ENCODE results near the gene XRCC3.
A peak's percentile ranks its signal among the peaks of the same experiment; 100 is the strongest.

Gene XRCC3

GRCh38 chr14:103739793-103740501 lies 24.7 kb upstream of the XRCC3 start:
- intact Hi-C loops (cut with DNase I): no loop called here
- peak in 3 of 42 donors; percentile 6 to 32 (median 7) for DNase-seq

- peak in 1 of 42 donors; percentile 8 for DNase-seq
- intact Hi-C loops (cut with DNase I): no loop called here
Observed at GRCh38 chr14:103739466-103739792, 24.2 kb upstream of the XRCC3 start.

GRCh38 chr14:103738701-103739451 lies 23.6 kb upstream of the XRCC3 start:
- peak in 16 of 42 donors; percentile 34 to 69 (median 47) for DNase-seq
- intact Hi-C loops (cut with DNase I): no loop called here

GRCh38 chr14:103738166-103738565 lies 22.9 kb upstream of the XRCC3 start:
- peak in 4 of 42 donors; percentile 0 to 23 (median 13) for DNase-seq
- intact Hi-C loops (cut with DNase I): no loop called here

- peak in 4 of 42 donors; percentile 1 to 29 (median 17) for DNase-seq
- intact Hi-C loops (cut with DNase I): no loop called here
Observed at GRCh38 chr14:103737432-103738045, 22.3 kb upstream of the XRCC3 start.

- DNase-seq: peak in 11 of 42 donors; percentile 10 to 66 (median 44)
- intact Hi-C loops (cut with DNase I): no loop called here
Observed at GRCh38 chr14:103736546-103737431, 21.5 kb upstream of the XRCC3 start.

GRCh38 chr14:103735815-103736545 lies 20.7 kb upstream of the XRCC3 start:
- DNase-seq: peak in 7 of 42 donors; percentile 2 to 43 (median 24)
- intact Hi-C loops (cut with DNase I): no loop called here

- DNase-seq: peak in 14 of 42 donors; percentile 4 to 68 (median 39)
- intact Hi-C loops (cut with DNase I): no loop called here
Observed at GRCh38 chr14:103735439-103735814, 20.2 kb upstream of the XRCC3 start.

- peak in 7 of 42 donors; percentile 2 to 30 (median 13) for DNase-seq
Observed at GRCh38 chr14:103735022-103735421, 19.8 kb upstream of the XRCC3 start.

GRCh38 chr14:103734081-103734888 lies 19.0 kb upstream of the XRCC3 start:
- peak in 5 of 42 donors; percentile 1 to 27 (median 13) for DNase-seq
- intact Hi-C loops (cut with DNase I): no loop called here

More at GRCh38 chr14:103735022-103735421, 19.8 kb upstream of the XRCC3 start:
- intact Hi-C loops (cut with DNase I): no loop called here

- DNase-seq: peak in 3 of 42 donors; percentile 1 to 30 (median 29)
Observed at GRCh38 chr14:103733651-103734050, 18.4 kb upstream of the XRCC3 start.

GRCh38 chr14:103732868-103733620 lies 17.8 kb upstream of the XRCC3 start:
- intact Hi-C loops (cut with DNase I): no loop called here
- peak in 2 of 42 donors; percentile 1 to 5 for DNase-seq

More at GRCh38 chr14:103733651-103734050, 18.4 kb upstream of the XRCC3 start:
- intact Hi-C loops (cut with DNase I): no loop called here

- intact Hi-C loops (cut with DNase I): no loop called here
- peak in 2 of 42 donors; percentile 2 to 15 for DNase-seq
Observed at GRCh38 chr14:103731916-103732867, 16.9 kb upstream of the XRCC3 start.

- intact Hi-C loops (cut with DNase I): no loop called here
- DNase-seq: peak in 1 of 42 donors; percentile 1
Observed at GRCh38 chr14:103731481-103731880, 16.2 kb upstream of the XRCC3 start.

GRCh38 chr14:103730490-103731035 lies 15.3 kb upstream of the XRCC3 start:
- peak in 1 of 42 donors; percentile 17 for DNase-seq
- intact Hi-C loops (cut with DNase I): no loop called here

Measured in head of caudate nucleus (tissue), 42 donors.